Lower lobe of right lung (tissue), 2 donors: ENCODE measurements around the gene CNOT2. TPM values are rescaled to one million over a fixed set of nuclear protein-coding genes. Genes with fewer than 3 reads are reported as not detected.
A peak's percentile ranks its signal among the peaks of the same experiment; 100 is the strongest.

Experiments
- ATAC-seq, 2 donors: fragments of 200-7000 bp; cut with Tn5 transposase; one replicate each; pipeline ENCODE4 v1.9.1; 2020 to 2022; ENCODE audit warnings: mild to moderate bottlenecking in 2 of 2, moderate library complexity in 2 of 2
- DNase-seq: peaks from one replicate; pipeline ENCODE4 v3.0.0-alpha.2; 2020
- H3K27ac ChIP-seq: fragments of 200-600 bp; one replicate; pipeline ENCODE4 v1.8.0; 2022
- H3K27me3 ChIP-seq: fragments of 200-600 bp; one replicate; pipeline ENCODE4 v1.8.0; 2022; ENCODE audit warnings: low read depth
- H3K36me3 ChIP-seq: fragments of 200-600 bp; one replicate; pipeline ENCODE4 v1.8.0; 2022; ENCODE audit warnings: mild to moderate bottlenecking
- H3K4me1 ChIP-seq: fragments of 200-600 bp; one replicate; pipeline ENCODE4 v1.8.0; 2022
- H3K4me3 ChIP-seq: fragments of 200-600 bp; one replicate; pipeline ENCODE4 v1.8.0; 2022; ENCODE audit warnings: mild to moderate bottlenecking
- H3K9me3 ChIP-seq: fragments of 200-600 bp; one replicate; pipeline ENCODE4 v1.8.0; 2022
- intact Hi-C: fragments of 100-400 bp; cut with DNase I; formaldehyde crosslinking; loops from one replicate; pipeline ENCODE4 v1.11.0; 2022
- total RNA-seq: library from RNA; stranded (reverse); fragmentation: NEBNext Ultra II Directional; extraction: Animal tissue kit (Norgen Biotek cat#: 25700); gene quantifications from one replicate; pipeline ENCODE4 v1.2.1, GENCODE V29; 2021
- TF ChIP-seq, protein P1 (sequence below): fragments of 200-600 bp; IDR thresholded peaks from one replicate; pipeline ENCODE4 v1.8.0; 2022; ENCODE audit warnings: antibody characterized with exemption, mild to moderate bottlenecking
- donor health status: DM: no; HTN: yes; CAD: no; lungs with severe emphysema.

CNOT2 gene
- total RNA-seq, 1 donor from 2014 or later: 66.2 TPM

DNA sequence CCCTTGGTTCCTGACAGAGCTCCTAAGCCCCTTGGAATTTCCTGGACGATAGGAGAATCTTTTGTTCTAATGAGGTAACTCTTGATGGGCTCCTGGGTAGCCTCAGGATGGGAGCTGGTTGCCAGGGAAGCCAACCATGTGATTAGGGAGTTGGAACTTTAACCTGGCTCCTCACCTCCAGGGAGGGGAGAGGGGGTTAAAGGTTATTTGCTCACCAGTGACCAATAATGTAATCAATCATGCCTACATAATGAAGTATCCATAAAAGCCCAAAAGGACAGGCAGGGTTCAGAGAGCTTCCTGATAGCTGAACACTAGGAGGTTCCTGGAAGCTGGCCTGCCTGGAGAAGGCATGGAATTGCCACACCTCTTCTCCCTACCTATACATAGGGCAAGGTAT is 6.2 kb upstream of the CNOT2 start:
- Histone ChIP-seq H3K9me3 (no peaks in the 10 kb centered on the region), H3K27me3 (no peaks in the 10 kb centered on the region), H3K27ac (no peak overlapping the region), H3K36me3 (peaks cover 20% of the 10 kb centered on the region), H3K4me1 (peaks cover 6% of the 10 kb centered on the region), H3K4me3 (no peak overlapping the region)
- ATAC-seq: no peak
- TF ChIP-seq, protein P1, sequence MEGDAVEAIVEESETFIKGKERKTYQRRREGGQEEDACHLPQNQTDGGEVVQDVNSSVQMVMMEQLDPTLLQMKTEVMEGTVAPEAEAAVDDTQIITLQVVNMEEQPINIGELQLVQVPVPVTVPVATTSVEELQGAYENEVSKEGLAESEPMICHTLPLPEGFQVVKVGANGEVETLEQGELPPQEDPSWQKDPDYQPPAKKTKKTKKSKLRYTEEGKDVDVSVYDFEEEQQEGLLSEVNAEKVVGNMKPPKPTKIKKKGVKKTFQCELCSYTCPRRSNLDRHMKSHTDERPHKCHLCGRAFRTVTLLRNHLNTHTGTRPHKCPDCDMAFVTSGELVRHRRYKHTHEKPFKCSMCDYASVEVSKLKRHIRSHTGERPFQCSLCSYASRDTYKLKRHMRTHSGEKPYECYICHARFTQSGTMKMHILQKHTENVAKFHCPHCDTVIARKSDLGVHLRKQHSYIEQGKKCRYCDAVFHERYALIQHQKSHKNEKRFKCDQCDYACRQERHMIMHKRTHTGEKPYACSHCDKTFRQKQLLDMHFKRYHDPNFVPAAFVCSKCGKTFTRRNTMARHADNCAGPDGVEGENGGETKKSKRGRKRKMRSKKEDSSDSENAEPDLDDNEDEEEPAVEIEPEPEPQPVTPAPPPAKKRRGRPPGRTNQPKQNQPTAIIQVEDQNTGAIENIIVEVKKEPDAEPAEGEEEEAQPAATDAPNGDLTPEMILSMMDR: no peak
- intact Hi-C loops: no loop called here
- no peak for DNase-seq

DNA sequence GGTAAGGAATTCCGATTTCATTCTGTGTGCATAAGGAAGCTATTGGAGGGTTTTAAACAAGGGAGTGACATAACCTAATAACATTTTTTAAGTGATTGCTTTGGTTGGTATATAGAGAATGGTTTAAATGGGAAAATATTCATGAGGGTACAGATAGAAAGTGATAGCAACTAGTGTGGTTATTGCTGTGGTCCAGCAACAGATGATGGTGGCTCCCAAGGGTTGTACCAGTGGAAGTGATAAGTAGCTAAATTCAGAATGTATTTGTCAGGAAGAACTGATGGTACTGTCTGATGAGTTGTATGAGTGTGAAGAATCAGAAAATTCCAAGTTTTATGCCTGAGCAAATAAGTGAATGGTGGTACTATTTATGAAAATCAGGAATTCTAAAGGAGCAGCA is 2.6 kb upstream of the CNOT2 start:
- TF ChIP-seq, protein P1: no peak
- no peaks in the 10 kb centered on the region for H3K27me3 ChIP-seq
- no peak overlapping the region for H3K4me3 ChIP-seq
- peaks cover 20% of the 10 kb centered on the region for H3K36me3 ChIP-seq
- intact Hi-C loops: no loop called here
- DNase-seq (no peak), ATAC-seq (no peak)
- no peaks in the 10 kb centered on the region for H3K9me3 ChIP-seq
- peaks cover 25% of the 10 kb centered on the region for H3K4me1 ChIP-seq
- no peak overlapping the region for H3K27ac ChIP-seq

DNA sequence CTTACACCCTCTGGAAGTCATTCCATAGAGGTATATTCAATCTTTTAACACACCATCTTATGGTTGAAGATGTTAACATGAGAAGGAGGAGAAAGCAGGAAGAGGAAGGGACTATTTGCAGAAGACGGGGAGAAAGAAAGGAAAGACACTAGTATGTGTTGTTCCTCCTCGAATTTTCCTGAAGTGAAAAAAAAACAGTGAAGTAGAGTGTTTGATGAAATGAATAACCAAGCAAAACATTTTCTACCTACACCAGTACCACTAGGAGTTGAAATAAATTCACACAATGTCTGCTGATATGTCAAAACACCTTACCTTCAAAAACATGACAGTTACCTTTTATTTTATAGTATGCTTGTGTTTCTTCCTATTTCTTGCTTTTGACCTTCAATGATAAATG is 1.4 kb upstream of the CNOT2 start:
- peaks cover 36% of the 10 kb centered on the region for H3K4me1 ChIP-seq
- peak overlapping the region; percentile 86 for H3K4me3 ChIP-seq
- H3K9me3 ChIP-seq: no peaks in the 10 kb centered on the region
- intact Hi-C loops: no loop called here
- TF ChIP-seq, protein P1: no peak
- H3K27me3 ChIP-seq: no peaks in the 10 kb centered on the region
- no peak overlapping the region for H3K27ac ChIP-seq
- DNase-seq (no peak), ATAC-seq (no peak)
- peaks cover 20% of the 10 kb centered on the region for H3K36me3 ChIP-seq

DNA sequence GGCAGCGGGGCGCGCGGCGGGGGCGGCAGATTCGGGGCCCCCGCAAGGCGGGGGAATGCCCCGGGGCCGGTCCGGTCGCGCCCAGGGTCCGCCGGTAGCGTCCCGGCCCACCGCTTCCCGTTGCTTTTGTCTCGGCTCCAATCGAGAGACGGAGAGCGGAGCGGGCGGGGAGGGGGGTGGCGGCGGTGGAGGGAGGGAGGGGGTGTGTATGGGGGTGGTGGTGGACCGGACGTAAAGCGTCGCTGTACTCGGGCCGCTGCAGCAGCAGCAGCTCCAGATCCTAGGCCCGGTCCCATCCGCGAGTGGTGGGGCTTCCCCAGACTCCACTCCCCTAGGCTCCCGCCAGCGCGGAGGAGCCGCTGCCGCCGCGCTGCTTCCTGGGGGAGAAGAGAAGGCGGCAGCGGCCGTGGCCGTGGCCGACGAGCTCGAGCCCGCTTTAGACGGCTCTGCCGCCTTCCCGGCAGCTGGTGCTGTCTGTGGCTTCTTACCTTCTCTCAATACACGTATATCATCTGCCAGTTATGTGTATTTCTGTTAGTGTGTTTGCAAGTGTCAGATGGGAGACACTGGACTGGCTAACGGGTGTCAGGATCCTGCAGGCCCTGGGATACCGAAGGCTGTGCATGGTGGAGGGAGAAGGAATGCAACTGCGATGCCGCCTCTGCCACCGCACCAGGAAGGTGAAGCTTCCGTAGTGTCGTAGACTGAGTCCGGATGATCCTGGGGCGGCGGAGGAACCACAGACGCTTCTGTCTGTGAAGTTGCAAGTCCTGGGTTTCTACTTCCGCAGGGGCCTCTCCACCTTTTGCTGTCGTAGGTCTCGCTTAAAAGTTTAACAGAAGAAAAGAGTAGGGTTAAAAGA is 508 bp downstream of the CNOT2 start:
- intact Hi-C loops: no loop called here
- Histone ChIP-seq H3K36me3 (peaks cover 11% of the 10 kb centered on the region), H3K4me1 (peaks cover 54% of the 10 kb centered on the region), H3K4me3 (peak overlapping the region; percentile 86), H3K27ac (peak overlapping the region; percentile 96), H3K27me3 (no peaks in the 10 kb centered on the region), H3K9me3 (no peaks in the 10 kb centered on the region)
- DNase-seq: peak; percentile 81
- ATAC-seq: peak; percentile 90 to 93
- TF ChIP-seq, protein P1: no peak

DNA sequence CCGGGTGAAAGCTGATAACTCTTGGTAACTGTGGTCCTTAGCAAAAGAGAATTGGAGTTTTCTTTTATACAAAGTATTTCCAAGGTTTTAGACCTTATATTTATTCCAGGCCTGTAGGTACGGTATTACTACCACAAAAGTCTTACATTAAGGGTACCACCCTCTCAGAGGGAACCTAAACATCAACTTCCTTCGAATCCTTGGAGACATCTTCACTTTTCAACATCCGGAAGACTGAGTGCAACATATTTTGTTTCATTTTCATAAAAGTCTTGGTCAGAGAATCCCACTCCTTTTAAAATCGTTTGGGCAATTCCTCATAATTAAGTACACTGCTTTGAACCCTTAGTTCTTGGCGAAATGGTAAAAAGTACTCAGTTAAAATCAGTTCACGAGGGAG is 1.2 kb downstream of the CNOT2 start:
- no peak for ATAC-seq
- Histone ChIP-seq H3K27me3 (no peaks in the 10 kb centered on the region), H3K9me3 (no peaks in the 10 kb centered on the region), H3K4me1 (peaks cover 58% of the 10 kb centered on the region), H3K27ac (peak overlapping the region; percentile 96), H3K36me3 (peaks cover 11% of the 10 kb centered on the region), H3K4me3 (peak overlapping the region; percentile 86)
- intact Hi-C loops: no loop called here
- TF ChIP-seq, protein P1: no peak
- DNase-seq: no peak
